GM23338 (cell line): Measurements from ENCODE around the gene COBL. TPM values are rescaled to one million over a fixed set of nuclear protein-coding genes. Genes with fewer than 3 reads are reported as not detected.
A peak's percentile ranks its signal among the peaks of the same experiment; 100 is the strongest.

Experiments
- ATAC-seq: fragments of 200-7000 bp; cut with Tn5 transposase; 3 replicates; pipeline ENCODE4 v1.9.1; 2020
- DNase-seq: peaks from one replicate; pipeline ENCODE4 v3.0.0-alpha.2; 2015; ENCODE audit warnings: low spot score
- H2AFZ ChIP-seq: fragments of 200-600 bp; sonication (generic); 2 replicates; pipeline ENCODE4 v1.8.0; 2016; ENCODE audit warnings: antibody characterized with exemption, mild to moderate bottlenecking, moderate library complexity
- H3F3A ChIP-seq: fragments of 200-600 bp; sonication (generic); replicated peaks from 2 replicates; pipeline ENCODE4 v1.8.0; 2017; ENCODE audit warnings: antibody characterized with exemption, mixed run types, low read depth
- H3K27ac ChIP-seq: fragments of 200-600 bp; sonication (generic); 2 replicates; pipeline ENCODE4 v1.6.1; 2016; ENCODE audit warnings: low read depth
- H3K27me3 ChIP-seq: fragments of 200-600 bp; sonication (generic); 2 replicates; pipeline ENCODE4 v1.8.0; 2016; ENCODE audit warnings: mild to moderate bottlenecking, mixed run types, moderate library complexity; ENCODE audit not compliant: insufficient read depth
- H3K36me3 ChIP-seq: fragments of 200-600 bp; sonication (generic); 2 replicates; pipeline ENCODE4 v1.8.0; 2016; ENCODE audit warnings: mild to moderate bottlenecking; ENCODE audit not compliant: insufficient read depth
- H3K4me1 ChIP-seq: fragments of 200-600 bp; sonication (generic); 2 replicates; pipeline ENCODE4 v1.8.0; 2016; ENCODE audit warnings: mild to moderate bottlenecking, moderate library complexity; ENCODE audit not compliant: insufficient read depth
- H3K4me2 ChIP-seq: fragments of 200-600 bp; sonication (generic); 2 replicates; pipeline ENCODE4 v1.7.1; 2017; ENCODE audit warnings: mixed run types
- H3K4me3 ChIP-seq: fragments of 200-600 bp; sonication (generic); 2 replicates; pipeline ENCODE4 v1.6.1; 2016; ENCODE audit warnings: mixed run types
- H3K79me2 ChIP-seq: fragments of 200-600 bp; sonication (generic); replicated peaks from 2 replicates; pipeline ENCODE4 v1.8.0; 2017; ENCODE audit warnings: mild to moderate bottlenecking; ENCODE audit not compliant: insufficient read depth
- H3K9me2 ChIP-seq: fragments of 200-600 bp; sonication (generic); 2 replicates; pipeline ENCODE4 v1.8.0; 2017; ENCODE audit not compliant: insufficient read depth
- H4K20me1 ChIP-seq: fragments of 200-600 bp; sonication (generic); replicated peaks from 2 replicates; pipeline ENCODE4 v1.8.0; 2017; ENCODE audit warnings: mild to moderate bottlenecking; ENCODE audit not compliant: insufficient read depth
- H3K27ac Mint-ChIP-seq: 2 replicates; pipeline ENCODE4 v1.8.0; 2020; ENCODE audit warnings: inconsistent platforms, mild to moderate bottlenecking, moderate library complexity, mixed read lengths
- H3K27me3 Mint-ChIP-seq: 3 replicates; pipeline ENCODE4 v1.8.0; 2022; ENCODE audit warnings: low read depth, mild to moderate bottlenecking, moderate library complexity, mixed read lengths, inconsistent platforms; ENCODE audit not compliant: insufficient read depth, poor library complexity
- H3K36me3 Mint-ChIP-seq: 3 replicates; pipeline ENCODE4 v1.8.0; 2021; ENCODE audit warnings: low read depth, mild to moderate bottlenecking, inconsistent platforms, moderate library complexity, mixed read lengths
- H3K4me1 Mint-ChIP-seq: 3 replicates; pipeline ENCODE4 v1.8.0; 2020; ENCODE audit warnings: mild to moderate bottlenecking, inconsistent platforms, mixed read lengths
- H3K4me3 Mint-ChIP-seq: 3 replicates; pipeline ENCODE4 v1.8.0; 2021; ENCODE audit warnings: moderate library complexity, mild to moderate bottlenecking, inconsistent platforms, mixed read lengths
- H3K9me3 Mint-ChIP-seq: 3 replicates; pipeline ENCODE4 v1.8.0; 2020; ENCODE audit warnings: moderate library complexity, mild to moderate bottlenecking, inconsistent platforms, mixed read lengths
- EZH2phosphoT487 ChIP-seq: fragments of 200-600 bp; sonication (generic); IDR thresholded peaks from one replicate; pipeline ENCODE4 v1.8.1; 2018; ENCODE audit warnings: antibody characterized with exemption; ENCODE audit not compliant: unreplicated experiment
- JUNB ChIP-seq: IDR thresholded peaks from one replicate; pipeline ENCODE4 v1.6.1; 2016; ENCODE audit warnings: antibody characterized with exemption; ENCODE audit not compliant: unreplicated experiment
- NANOG ChIP-seq: IDR thresholded peaks from 2 replicates; pipeline ENCODE4 v1.6.1; 2016; ENCODE audit warnings: antibody characterized with exemption, borderline replicate concordance
- POLR2AphosphoS5 ChIP-seq: IDR thresholded peaks from 2 replicates; pipeline ENCODE4 v1.6.1; 2016; ENCODE audit warnings: antibody characterized with exemption, low read depth
- ZNF114 ChIP-seq: fragments of 250-450 bp; sonication (Bioruptor Pico); IDR thresholded peaks from 2 replicates; pipeline ENCODE4 v1.5.0; 2020; ENCODE audit warnings: mild to moderate bottlenecking, moderate library complexity
- ZNF331 ChIP-seq: fragments of 250-450 bp; sonication (Bioruptor Pico); IDR thresholded peaks from 2 replicates; pipeline ENCODE4 v1.5.0; 2020; ENCODE audit warnings: low read depth, mild to moderate bottlenecking, moderate library complexity
- polyA plus RNA-seq: library from polyadenylated mRNA; unstranded; fragments of >200 nt; fragmentation: Nextera tagmentation; extraction: Ambion mirVana; gene quantifications from 2 replicates; pipeline ENCODE4 v1.2.1, GENCODE V29; 2016
- total RNA-seq: library from RNA; depleted of rRNA; stranded (reverse); fragments of >200 nt; shearing (Covaris generic); gene quantifications from 2 replicates; pipeline ENCODE4 v1.2.3, GENCODE V29; 2014
- TF ChIP-seq, protein P1 (sequence below): fragments of 250-450 bp; sonication (Bioruptor Pico); IDR thresholded peaks from 2 replicates; pipeline ENCODE4 v1.5.0; 2020; ENCODE audit warnings: mild to moderate bottlenecking, moderate library complexity
- TF ChIP-seq, protein P2 (sequence below): IDR thresholded peaks from one replicate; pipeline ENCODE4 v1.6.1; 2018; ENCODE audit warnings: antibody characterized with exemption; ENCODE audit not compliant: unreplicated experiment
- TF ChIP-seq, protein P3 (sequence below), 2 experiments: fragments of 200-600 bp in 1 of 2; sonication (generic) in 1 of 2; conservative IDR thresholded peaks; 2 replicates each; pipeline versions ENCODE4 v1.5.1 to v1.6.1; 2016 to 2017; ENCODE audit warnings: antibody characterized with exemption in 2 of 2, low read depth in 2 of 2, mild to moderate bottlenecking in 2 of 2, moderate library complexity in 1 of 2

The COBL gene
- total and polyA plus RNA-seq, 2 experiments from 2014 or later: 18.3 to 51.9 TPM

DNA sequence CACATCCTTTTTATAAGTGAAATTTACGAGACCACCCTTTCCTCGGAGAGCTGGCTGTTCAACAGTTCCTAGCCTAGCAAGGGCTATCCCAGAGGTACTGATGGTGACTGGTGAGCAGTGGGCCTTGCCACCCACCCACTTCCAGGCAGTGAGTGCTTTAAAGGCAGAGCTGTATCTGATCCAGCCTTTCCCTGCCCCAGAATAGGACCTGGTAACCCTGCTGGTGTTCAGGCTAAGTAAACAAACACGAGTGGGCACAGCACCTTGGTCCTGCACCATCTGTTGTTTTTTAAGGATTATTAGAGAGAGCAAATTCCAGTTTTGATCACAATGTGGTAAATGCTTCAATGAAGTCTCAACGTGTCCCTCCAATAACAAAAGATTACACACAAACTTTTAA lies 75.7 kb downstream of the COBL start:
- Histone ChIP-seq H3F3A (0 out of 2 replicates have a peak, but pooled peaks cover 3% of the 10 kb centered on the region), H3K27ac (no peak overlapping the region), H4K20me1 (peaks cover 47% of the 10 kb centered on the region), H3K36me3 (no peaks in the 10 kb centered on the region; the same call in 1 of the 2 replicates), H2AFZ (no peak overlapping the region), H3K4me3 (no peak overlapping the region), H3K27me3 (no peaks in the 10 kb centered on the region), H3K4me1 (peaks cover 31% of the 10 kb centered on the region), H3K79me2 (peaks cover 72% of the 10 kb centered on the region), H3K4me2 (no peak overlapping the region), H3K9me2 (no peaks in the 10 kb centered on the region)
- Mint-ChIP-seq H3K27me3 (peaks cover 6% of the 10 kb centered on the region), H3K27ac (no peak overlapping the region), H3K36me3 (no peaks in the 10 kb centered on the region), H3K4me1 (peaks cover 36% of the 10 kb centered on the region), H3K9me3 (no peaks in the 10 kb centered on the region; the same call in 2 of the 3 replicates), H3K4me3 (no peak overlapping the region)
- DNase-seq (no peak), ATAC-seq (no peak)
- TF ChIP-seq, protein P1, sequence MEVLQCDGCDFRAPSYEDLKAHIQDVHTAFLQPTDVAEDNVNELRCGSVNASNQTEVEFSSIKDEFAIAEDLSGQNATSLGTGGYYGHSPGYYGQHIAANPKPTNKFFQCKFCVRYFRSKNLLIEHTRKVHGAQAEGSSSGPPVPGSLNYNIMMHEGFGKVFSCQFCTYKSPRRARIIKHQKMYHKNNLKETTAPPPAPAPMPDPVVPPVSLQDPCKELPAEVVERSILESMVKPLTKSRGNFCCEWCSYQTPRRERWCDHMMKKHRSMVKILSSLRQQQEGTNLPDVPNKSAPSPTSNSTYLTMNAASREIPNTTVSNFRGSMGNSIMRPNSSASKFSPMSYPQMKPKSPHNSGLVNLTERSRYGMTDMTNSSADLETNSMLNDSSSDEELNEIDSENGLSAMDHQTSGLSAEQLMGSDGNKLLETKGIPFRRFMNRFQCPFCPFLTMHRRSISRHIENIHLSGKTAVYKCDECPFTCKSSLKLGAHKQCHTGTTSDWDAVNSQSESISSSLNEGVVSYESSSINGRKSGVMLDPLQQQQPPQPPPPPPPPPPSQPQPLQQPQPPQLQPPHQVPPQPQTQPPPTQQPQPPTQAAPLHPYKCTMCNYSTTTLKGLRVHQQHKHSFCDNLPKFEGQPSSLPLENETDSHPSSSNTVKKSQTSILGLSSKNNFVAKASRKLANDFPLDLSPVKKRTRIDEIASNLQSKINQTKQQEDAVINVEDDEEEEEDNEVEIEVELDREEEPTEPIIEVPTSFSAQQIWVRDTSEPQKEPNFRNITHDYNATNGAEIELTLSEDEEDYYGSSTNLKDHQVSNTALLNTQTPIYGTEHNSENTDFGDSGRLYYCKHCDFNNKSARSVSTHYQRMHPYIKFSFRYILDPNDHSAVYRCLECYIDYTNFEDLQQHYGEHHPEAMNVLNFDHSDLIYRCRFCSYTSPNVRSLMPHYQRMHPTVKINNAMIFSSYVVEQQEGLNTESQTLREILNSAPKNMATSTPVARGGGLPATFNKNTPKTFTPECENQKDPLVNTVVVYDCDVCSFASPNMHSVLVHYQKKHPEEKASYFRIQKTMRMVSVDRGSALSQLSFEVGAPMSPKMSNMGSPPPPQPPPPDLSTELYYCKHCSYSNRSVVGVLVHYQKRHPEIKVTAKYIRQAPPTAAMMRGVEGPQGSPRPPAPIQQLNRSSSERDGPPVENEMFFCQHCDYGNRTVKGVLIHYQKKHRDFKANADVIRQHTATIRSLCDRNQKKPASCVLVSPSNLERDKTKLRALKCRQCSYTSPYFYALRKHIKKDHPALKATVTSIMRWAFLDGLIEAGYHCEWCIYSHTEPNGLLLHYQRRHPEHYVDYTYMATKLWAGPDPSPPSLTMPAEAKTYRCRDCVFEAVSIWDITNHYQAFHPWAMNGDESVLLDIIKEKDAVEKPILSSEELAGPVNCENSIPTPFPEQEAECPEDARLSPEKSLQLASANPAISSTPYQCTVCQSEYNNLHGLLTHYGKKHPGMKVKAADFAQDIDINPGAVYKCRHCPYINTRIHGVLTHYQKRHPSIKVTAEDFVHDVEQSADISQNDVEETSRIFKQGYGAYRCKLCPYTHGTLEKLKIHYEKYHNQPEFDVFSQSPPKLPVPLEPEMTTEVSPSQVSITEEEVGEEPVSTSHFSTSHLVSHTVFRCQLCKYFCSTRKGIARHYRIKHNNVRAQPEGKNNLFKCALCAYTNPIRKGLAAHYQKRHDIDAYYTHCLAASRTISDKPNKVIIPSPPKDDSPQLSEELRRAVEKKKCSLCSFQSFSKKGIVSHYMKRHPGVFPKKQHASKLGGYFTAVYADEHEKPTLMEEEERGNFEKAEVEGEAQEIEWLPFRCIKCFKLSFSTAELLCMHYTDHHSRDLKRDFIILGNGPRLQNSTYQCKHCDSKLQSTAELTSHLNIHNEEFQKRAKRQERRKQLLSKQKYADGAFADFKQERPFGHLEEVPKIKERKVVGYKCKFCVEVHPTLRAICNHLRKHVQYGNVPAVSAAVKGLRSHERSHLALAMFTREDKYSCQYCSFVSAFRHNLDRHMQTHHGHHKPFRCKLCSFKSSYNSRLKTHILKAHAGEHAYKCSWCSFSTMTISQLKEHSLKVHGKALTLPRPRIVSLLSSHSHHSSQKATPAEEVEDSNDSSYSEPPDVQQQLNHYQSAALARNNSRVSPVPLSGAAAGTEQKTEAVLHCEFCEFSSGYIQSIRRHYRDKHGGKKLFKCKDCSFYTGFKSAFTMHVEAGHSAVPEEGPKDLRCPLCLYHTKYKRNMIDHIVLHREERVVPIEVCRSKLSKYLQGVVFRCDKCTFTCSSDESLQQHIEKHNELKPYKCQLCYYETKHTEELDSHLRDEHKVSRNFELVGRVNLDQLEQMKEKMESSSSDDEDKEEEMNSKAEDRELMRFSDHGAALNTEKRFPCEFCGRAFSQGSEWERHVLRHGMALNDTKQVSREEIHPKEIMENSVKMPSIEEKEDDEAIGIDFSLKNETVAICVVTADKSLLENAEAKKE (CRISPR knock-in tag): no peak
- TF ChIP-seq ZNF331: no peak

DNA sequence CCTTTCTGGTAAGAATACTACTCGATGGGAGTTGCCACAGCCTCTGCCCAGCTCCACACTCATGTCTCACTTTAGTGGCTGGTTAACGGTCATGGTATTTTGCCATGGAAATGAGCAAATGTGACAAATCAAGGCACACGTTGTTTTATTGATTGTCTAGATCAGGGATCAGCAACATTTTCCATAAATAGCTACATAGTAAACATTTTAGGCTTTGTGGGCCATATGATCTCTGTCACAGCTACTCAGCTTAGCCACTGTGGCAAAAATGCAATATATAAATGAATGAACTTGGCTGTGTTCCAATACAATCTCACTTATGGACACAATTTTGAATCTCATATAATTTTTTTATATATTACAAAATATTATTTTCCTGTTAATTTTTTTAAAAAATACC lies 76.9 kb downstream of the COBL start:
- DNase-seq: no peak
- Histone ChIP-seq H3K4me2 (0 out of 2 replicates have a peak overlapping the region, but pooled peaks have one; percentile 19), H3K79me2 (peaks cover 65% of the 10 kb centered on the region), H3K9me2 (no peaks in the 10 kb centered on the region), H3K27ac (no peak overlapping the region), H3K36me3 (no peaks in the 10 kb centered on the region; the same call in 1 of the 2 replicates), H3F3A (0 out of 2 replicates have a peak, but pooled peaks cover 3% of the 10 kb centered on the region), H4K20me1 (peaks cover 44% of the 10 kb centered on the region), H3K4me1 (peaks cover 34% of the 10 kb centered on the region), H3K27me3 (no peaks in the 10 kb centered on the region), H3K4me3 (no peak overlapping the region), H2AFZ (no peak overlapping the region)
- Mint-ChIP-seq H3K27ac (no peak overlapping the region), H3K27me3 (peaks cover 6% of the 10 kb centered on the region), H3K36me3 (peaks cover 1% of the 10 kb centered on the region; the same call in 1 of the 3 replicates), H3K4me3 (no peak overlapping the region), H3K4me1 (peaks cover 44% of the 10 kb centered on the region), H3K9me3 (no peaks in the 10 kb centered on the region)
- no peak for ATAC-seq
- TF ChIP-seq POLR2AphosphoS5 (no peak), ZNF114 (no peak), NANOG (no peak), ZNF331 (no peak), EZH2phosphoT487 (no peak), JUNB (no peak)
- TF ChIP-seq, protein P2, sequence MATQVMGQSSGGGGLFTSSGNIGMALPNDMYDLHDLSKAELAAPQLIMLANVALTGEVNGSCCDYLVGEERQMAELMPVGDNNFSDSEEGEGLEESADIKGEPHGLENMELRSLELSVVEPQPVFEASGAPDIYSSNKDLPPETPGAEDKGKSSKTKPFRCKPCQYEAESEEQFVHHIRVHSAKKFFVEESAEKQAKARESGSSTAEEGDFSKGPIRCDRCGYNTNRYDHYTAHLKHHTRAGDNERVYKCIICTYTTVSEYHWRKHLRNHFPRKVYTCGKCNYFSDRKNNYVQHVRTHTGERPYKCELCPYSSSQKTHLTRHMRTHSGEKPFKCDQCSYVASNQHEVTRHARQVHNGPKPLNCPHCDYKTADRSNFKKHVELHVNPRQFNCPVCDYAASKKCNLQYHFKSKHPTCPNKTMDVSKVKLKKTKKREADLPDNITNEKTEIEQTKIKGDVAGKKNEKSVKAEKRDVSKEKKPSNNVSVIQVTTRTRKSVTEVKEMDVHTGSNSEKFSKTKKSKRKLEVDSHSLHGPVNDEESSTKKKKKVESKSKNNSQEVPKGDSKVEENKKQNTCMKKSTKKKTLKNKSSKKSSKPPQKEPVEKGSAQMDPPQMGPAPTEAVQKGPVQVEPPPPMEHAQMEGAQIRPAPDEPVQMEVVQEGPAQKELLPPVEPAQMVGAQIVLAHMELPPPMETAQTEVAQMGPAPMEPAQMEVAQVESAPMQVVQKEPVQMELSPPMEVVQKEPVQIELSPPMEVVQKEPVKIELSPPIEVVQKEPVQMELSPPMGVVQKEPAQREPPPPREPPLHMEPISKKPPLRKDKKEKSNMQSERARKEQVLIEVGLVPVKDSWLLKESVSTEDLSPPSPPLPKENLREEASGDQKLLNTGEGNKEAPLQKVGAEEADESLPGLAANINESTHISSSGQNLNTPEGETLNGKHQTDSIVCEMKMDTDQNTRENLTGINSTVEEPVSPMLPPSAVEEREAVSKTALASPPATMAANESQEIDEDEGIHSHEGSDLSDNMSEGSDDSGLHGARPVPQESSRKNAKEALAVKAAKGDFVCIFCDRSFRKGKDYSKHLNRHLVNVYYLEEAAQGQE: no peak
- TF ChIP-seq, protein P3, sequence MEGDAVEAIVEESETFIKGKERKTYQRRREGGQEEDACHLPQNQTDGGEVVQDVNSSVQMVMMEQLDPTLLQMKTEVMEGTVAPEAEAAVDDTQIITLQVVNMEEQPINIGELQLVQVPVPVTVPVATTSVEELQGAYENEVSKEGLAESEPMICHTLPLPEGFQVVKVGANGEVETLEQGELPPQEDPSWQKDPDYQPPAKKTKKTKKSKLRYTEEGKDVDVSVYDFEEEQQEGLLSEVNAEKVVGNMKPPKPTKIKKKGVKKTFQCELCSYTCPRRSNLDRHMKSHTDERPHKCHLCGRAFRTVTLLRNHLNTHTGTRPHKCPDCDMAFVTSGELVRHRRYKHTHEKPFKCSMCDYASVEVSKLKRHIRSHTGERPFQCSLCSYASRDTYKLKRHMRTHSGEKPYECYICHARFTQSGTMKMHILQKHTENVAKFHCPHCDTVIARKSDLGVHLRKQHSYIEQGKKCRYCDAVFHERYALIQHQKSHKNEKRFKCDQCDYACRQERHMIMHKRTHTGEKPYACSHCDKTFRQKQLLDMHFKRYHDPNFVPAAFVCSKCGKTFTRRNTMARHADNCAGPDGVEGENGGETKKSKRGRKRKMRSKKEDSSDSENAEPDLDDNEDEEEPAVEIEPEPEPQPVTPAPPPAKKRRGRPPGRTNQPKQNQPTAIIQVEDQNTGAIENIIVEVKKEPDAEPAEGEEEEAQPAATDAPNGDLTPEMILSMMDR (conservative IDR thresholded peaks at IDR 0.05; ENCODE audit: low read depth in 2 of 2): no peak
